ENCODE measurements around the gene SLC9A8.

- TF ChIP-seq CTCF (IDR thresholded peaks at IDR 0.05) = no peak
- TF ChIP-seq EZH2 (IDR thresholded peaks at IDR 0.05; ENCODE audit: borderline replicate concordance, insufficient read depth, low read depth, low read length, poor library complexity, severe bottlenecking) = no peak
These were observed 12.9 kb upstream of the SLC9A8 start for GRCh38 chr20:49799698-49800097.

Data from B cell (primary cell).